GM13976 (cell line): ENCODE measurements around the gene ENO1.

Experiments used
- DNase-seq: peaks from one replicate; pipeline ENCODE4 v3.0.0; 2012; ENCODE audit warnings: low spot score
- CTCF ChIP-seq: IDR thresholded peaks from 2 replicates; pipeline ENCODE4 v1.5.1; 2012; ENCODE audit warnings: borderline replicate concordance, mild to moderate bottlenecking; ENCODE audit not compliant: insufficient read depth; ENCODE audit errors: extremely low read depth, missing control alignments, control extremely low read depth
- in situ Hi-C: fragments of 300-500 bp; cut with MboI; formaldehyde crosslinking; loops from one replicate; pipeline ENCODE4 v1.12.0; 2022; ENCODE audit warnings: low sequenced_read_pairs, mixed read lengths, inconsistent platforms; ENCODE audit not compliant: unreplicated experiment

Gene ENO1

GRCh38 chr1:8914466-8914865 is 36.0 kb upstream of the ENO1 start:
- in situ Hi-C loops, result loop anchor here (10.0 kb wide), 1 partner anchor 190 kb away; no protein-coding TSS in a partner anchor
- no peak for DNase-seq

GRCh38 chr1:8913457-8913856 is 35.0 kb upstream of the ENO1 start:
- DNase-seq, result no peak
- in situ Hi-C loops, result loop anchor here (10.0 kb wide), 1 partner anchor 191 kb away; no protein-coding TSS in a partner anchor
- no peak for TF ChIP-seq CTCF

More at GRCh38 chr1:8914466-8914865, 36.0 kb upstream of the ENO1 start:
- no peak for TF ChIP-seq CTCF

- in situ Hi-C loops, result loop anchor here (10.0 kb wide), 1 partner anchor 193 kb away; no protein-coding TSS in a partner anchor
- DNase-seq, result no peak
- TF ChIP-seq CTCF, result no peak
These were observed 33.2 kb upstream of the ENO1 start for GRCh38 chr1:8911416-8912309.

GRCh38 chr1:8910914-8911313 is 32.4 kb upstream of the ENO1 start:
- no peak for TF ChIP-seq CTCF
- no peak for DNase-seq
- in situ Hi-C loops, result loop anchor here (10.0 kb wide), 1 partner anchor 194 kb away; no protein-coding TSS in a partner anchor

GRCh38 chr1:8910331-8910730 is 31.8 kb upstream of the ENO1 start:
- no peak for DNase-seq
- in situ Hi-C loops, result loop anchor here (10.0 kb wide), 1 partner anchor 194 kb away; no protein-coding TSS in a partner anchor
- no peak for TF ChIP-seq CTCF

- in situ Hi-C loops, result no loop called here
- DNase-seq, result no peak
- TF ChIP-seq CTCF, result no peak
These were observed 30.1 kb upstream of the ENO1 start for GRCh38 chr1:8908388-8909151.
